Liver (tissue), 9 donors: ENCODE measurements around the gene TFDP1. TPM values are rescaled to one million over a fixed set of nuclear protein-coding genes. Genes with fewer than 3 reads are reported as not detected.

Source experiments
- DNase-seq: peaks from one replicate; pipeline ENCODE4 v3.0.0-alpha.2; 2017; ENCODE audit warnings: low spot score
- H3K27ac ChIP-seq, 2 donors: one replicate each; pipeline ENCODE4 v1.7.0; 2013; ENCODE audit warnings: inconsistent platforms in 2 of 2, low read length in 2 of 2, control low read depth in 1 of 2, low read depth in 1 of 2, mild to moderate bottlenecking in 1 of 2
- H3K27me3 ChIP-seq, 4 donors: one replicate each; pipeline versions ENCODE4 v1.6.1 to v1.7.0; 2013; ENCODE audit warnings: low read length in 3 of 4, inconsistent platforms in 1 of 4, mild to moderate bottlenecking in 1 of 4, moderate library complexity in 1 of 4; ENCODE audit not compliant: control insufficient read depth in 4 of 4, insufficient read depth in 4 of 4
- H3K36me3 ChIP-seq, 4 donors: one replicate each; pipeline versions ENCODE4 v1.6.1 to v1.7.0; 2013; ENCODE audit warnings: low read length in 3 of 4, mild to moderate bottlenecking in 3 of 4, low read depth in 1 of 4, moderate library complexity in 1 of 4; ENCODE audit not compliant: control insufficient read depth in 4 of 4, insufficient read depth in 3 of 4
- H3K4me1 ChIP-seq, 4 donors: one replicate each; pipeline versions ENCODE4 v1.6.1 to v1.7.0; 2013; ENCODE audit warnings: low read length in 3 of 4, mild to moderate bottlenecking in 3 of 4, moderate library complexity in 1 of 4; ENCODE audit not compliant: control insufficient read depth in 4 of 4, insufficient read depth in 4 of 4
- H3K4me3 ChIP-seq, 3 donors: one replicate each; pipeline versions ENCODE4 v1.6.1 to v1.7.0; 2013; ENCODE audit warnings: low read length in 3 of 3, control low read depth in 1 of 3, low read depth in 1 of 3, mild to moderate bottlenecking in 1 of 3
- H3K9ac ChIP-seq, 2 donors: one replicate each; pipeline ENCODE4 v1.7.0; 2013; ENCODE audit warnings: low read length in 2 of 2, mild to moderate bottlenecking in 2 of 2, moderate library complexity in 2 of 2, control low read depth in 1 of 2, low read depth in 1 of 2
- H3K9me3 ChIP-seq, 4 donors: one replicate each; pipeline versions ENCODE4 v1.6.1 to v1.7.0; 2013; ENCODE audit warnings: low read length in 3 of 4; ENCODE audit not compliant: control insufficient read depth in 4 of 4
- EGR1 ChIP-seq, 2 donors: IDR thresholded peaks; 2 replicates each; pipeline ENCODE4 v1.6.1; 2016 to 2018; ENCODE audit warnings: antibody characterized with exemption in 2 of 2, low read depth in 2 of 2
- FOXA1 ChIP-seq: IDR thresholded peaks from 2 replicates; pipeline ENCODE4 v1.6.1; 2016; ENCODE audit warnings: antibody characterized with exemption
- FOXA2 ChIP-seq: IDR thresholded peaks from 2 replicates; pipeline ENCODE4 v1.6.1; 2016; ENCODE audit warnings: antibody characterized with exemption
- HNF4G ChIP-seq: IDR thresholded peaks from 2 replicates; pipeline ENCODE4 v1.6.1; 2016; ENCODE audit warnings: antibody characterized with exemption
- JUND ChIP-seq, 2 donors: IDR thresholded peaks; 2 replicates each; pipeline ENCODE4 v1.6.1; 2016; ENCODE audit warnings: antibody characterized with exemption in 2 of 2
- NR2F2 ChIP-seq: IDR thresholded peaks from 2 replicates; pipeline ENCODE4 v1.6.1; 2016; ENCODE audit warnings: antibody characterized with exemption
- RXRA ChIP-seq, 2 donors: IDR thresholded peaks; 2 replicates each; pipeline ENCODE4 v1.6.1; 2017 to 2018; ENCODE audit warnings: antibody characterized with exemption in 2 of 2, mild to moderate bottlenecking in 1 of 2
- SP1 ChIP-seq: IDR thresholded peaks from 2 replicates; pipeline ENCODE4 v1.6.1; 2018; ENCODE audit warnings: antibody characterized with exemption, mild to moderate bottlenecking
- TAF1 ChIP-seq: conservative IDR thresholded peaks from 2 replicates; pipeline ENCODE4 v1.6.1; 2016; ENCODE audit warnings: antibody characterized with exemption, mild to moderate bottlenecking
- YY1 ChIP-seq: IDR thresholded peaks from 2 replicates; pipeline ENCODE4 v1.6.1; 2016; ENCODE audit warnings: antibody characterized with exemption, mild to moderate bottlenecking
- WGBS: extraction: QIAGEN DNeasy Blood & Tissue Kit; methylation state at CpG from one replicate; pipeline ENCODE4 v1.1.7; 2013; 5-methylcytosine and 5-hydroxymethylcytosine counted together
- polyA plus RNA-seq, 2 donors: library from polyadenylated mRNA; stranded (reverse) in 1 of 2; unstranded in 1 of 2; fragments of 200-250 nt in 1 of 2; fragments of >200 nt in 1 of 2; fragmentation: Nextera tagmentation in 1 of 2; extraction: Ambion mirVana in 1 of 2; gene quantifications; one replicate each; pipeline versions ENCODE4 v1.2.1 to v1.2.3, GENCODE V29; 2013 to 2015
- total RNA-seq, 2 donors: library from RNA; depleted of rRNA; stranded (reverse); fragments of >200 nt; gene quantifications; one replicate each; pipeline ENCODE4 v1.2.3, GENCODE V29; 2014
- TF ChIP-seq, protein P1 (sequence below): IDR thresholded peaks from 2 replicates; pipeline ENCODE4 v1.6.1; 2016; ENCODE audit warnings: antibody characterized with exemption
- TF ChIP-seq, protein P2 (sequence below): fragments of 150-350 bp; IDR thresholded peaks from 2 replicates; pipeline ENCODE4 v1.5.1; 2017; ENCODE audit warnings: improper control_type of control experiment, low read depth, low read length; ENCODE audit not compliant: missing input control
- TF ChIP-seq, protein P3 (sequence below): IDR thresholded peaks from 2 replicates; pipeline ENCODE4 v1.6.1; 2016; ENCODE audit warnings: antibody characterized with exemption
- TF ChIP-seq, protein P4 (sequence below): IDR thresholded peaks from 2 replicates; pipeline ENCODE4 v1.6.1; 2016; ENCODE audit warnings: antibody characterized with exemption
- TF ChIP-seq, protein P5 (sequence below): IDR thresholded peaks from 2 replicates; pipeline ENCODE4 v1.6.1; 2016; ENCODE audit warnings: antibody characterized with exemption, mild to moderate bottlenecking
- donor health status: healthy.
- donor health status: healthy.
- donor health status: healthy.
- donor health status: healthy.
- donor health status: healthy.

Gene TFDP1
- total and polyA plus RNA-seq, 4 donors: 9.9 to 140 (median 17.8) TPM

DNA sequence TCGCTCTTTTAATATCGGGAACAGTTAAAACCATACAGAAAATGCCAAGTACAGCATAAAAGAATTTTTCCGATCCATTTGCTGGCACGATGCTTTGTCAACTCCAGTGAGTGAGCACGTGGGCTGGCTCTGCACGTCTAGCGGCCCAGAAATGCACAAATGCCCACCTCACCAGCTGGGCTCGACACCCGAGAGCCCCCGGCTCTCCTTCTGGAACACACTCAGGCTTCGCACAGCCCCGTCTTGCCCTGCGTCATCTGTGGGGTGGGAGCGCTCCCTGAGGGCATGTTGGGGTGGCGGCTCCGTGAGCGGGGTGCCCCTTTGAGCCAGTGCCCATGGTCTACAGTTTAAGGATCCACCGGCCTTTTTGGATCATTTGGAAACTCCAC lies 48.9 kb downstream of the TFDP1 start:
- Histone ChIP-seq H3K9ac (no peak overlapping the region), H3K9me3 (no peaks in the 10 kb centered on the region), H3K4me3 (no peak overlapping the region), H3K27ac (no peak overlapping the region), H3K27me3 (no peaks in the 10 kb centered on the region), H3K4me1 (no peaks in the 10 kb centered on the region), H3K36me3 (peaks cover 9 to 69% (median 49%) of the 10 kb centered on the region in 4 donors)
- no peak for DNase-seq
- WGBS: 97% methylated on average over 18 of the region's 18 CpGs
- TF ChIP-seq FOXA1 (no peak), FOXA2 (no peak)
- TF ChIP-seq, protein P1, sequence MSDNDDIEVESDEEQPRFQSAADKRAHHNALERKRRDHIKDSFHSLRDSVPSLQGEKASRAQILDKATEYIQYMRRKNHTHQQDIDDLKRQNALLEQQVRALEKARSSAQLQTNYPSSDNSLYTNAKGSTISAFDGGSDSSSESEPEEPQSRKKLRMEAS: no peak
- TF ChIP-seq, protein P2, sequence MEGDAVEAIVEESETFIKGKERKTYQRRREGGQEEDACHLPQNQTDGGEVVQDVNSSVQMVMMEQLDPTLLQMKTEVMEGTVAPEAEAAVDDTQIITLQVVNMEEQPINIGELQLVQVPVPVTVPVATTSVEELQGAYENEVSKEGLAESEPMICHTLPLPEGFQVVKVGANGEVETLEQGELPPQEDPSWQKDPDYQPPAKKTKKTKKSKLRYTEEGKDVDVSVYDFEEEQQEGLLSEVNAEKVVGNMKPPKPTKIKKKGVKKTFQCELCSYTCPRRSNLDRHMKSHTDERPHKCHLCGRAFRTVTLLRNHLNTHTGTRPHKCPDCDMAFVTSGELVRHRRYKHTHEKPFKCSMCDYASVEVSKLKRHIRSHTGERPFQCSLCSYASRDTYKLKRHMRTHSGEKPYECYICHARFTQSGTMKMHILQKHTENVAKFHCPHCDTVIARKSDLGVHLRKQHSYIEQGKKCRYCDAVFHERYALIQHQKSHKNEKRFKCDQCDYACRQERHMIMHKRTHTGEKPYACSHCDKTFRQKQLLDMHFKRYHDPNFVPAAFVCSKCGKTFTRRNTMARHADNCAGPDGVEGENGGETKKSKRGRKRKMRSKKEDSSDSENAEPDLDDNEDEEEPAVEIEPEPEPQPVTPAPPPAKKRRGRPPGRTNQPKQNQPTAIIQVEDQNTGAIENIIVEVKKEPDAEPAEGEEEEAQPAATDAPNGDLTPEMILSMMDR: no peak

DNA sequence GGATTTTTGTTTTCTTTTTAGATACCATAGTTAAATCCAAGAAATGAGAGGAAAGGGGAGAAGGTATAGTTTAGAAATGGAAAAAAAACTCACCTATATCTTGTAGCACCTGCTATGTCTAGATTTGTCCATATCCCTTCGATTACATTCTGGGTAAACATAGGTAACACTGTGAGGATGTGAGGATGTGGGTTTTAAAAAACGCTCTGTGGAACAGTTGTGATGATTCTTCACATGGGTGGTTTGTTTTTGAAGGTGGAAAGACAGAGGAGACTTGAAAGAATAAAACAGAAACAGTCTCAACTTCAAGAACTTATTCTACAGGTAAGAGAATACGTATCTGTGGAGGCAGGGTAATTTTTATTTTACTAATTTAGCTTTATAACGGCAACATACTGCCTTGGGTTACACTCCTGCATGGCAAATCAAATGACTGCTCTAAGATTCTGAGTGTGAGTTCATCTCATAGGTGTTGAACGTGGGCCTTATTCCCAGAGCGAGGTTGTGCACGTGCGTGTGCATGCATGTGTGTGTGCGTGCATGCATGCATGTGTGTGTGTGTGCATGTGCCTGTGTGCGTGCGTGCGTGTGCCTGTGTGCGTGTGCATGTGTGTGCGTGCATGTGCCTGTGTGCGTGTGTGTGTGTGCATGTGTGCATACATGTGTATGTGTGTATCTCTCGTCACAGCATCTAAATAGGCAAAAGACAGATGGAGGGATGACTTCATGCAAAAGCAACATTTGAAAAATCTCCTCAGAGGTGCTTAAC lies 49.9 kb downstream of the TFDP1 start:
- Histone ChIP-seq H3K9me3 (no peaks in the 10 kb centered on the region), H3K27me3 (no peaks in the 10 kb centered on the region), H3K27ac (no peak overlapping the region), H3K4me1 (no peaks in the 10 kb centered on the region), H3K4me3 (no peak overlapping the region), H3K36me3 (peaks cover 9 to 69% (median 53%) of the 10 kb centered on the region in 4 donors), H3K9ac (no peak overlapping the region)
- 96% methylated on average over 16 of the region's 16 CpGs for WGBS
- DNase-seq: no peak
- TF ChIP-seq NR2F2 (no peak), FOXA1 (no peak), EGR1 (IDR thresholded peaks at IDR 0.05; ENCODE audit: low read depth in 2 of 2) (no peak), FOXA2 (no peak), HNF4G (no peak), YY1 (no peak), TAF1 (no peak), RXRA (IDR thresholded peaks at IDR 0.05) (no peak), SP1 (no peak), JUND (IDR thresholded peaks at IDR 0.05) (no peak)
- TF ChIP-seq, protein P3, sequence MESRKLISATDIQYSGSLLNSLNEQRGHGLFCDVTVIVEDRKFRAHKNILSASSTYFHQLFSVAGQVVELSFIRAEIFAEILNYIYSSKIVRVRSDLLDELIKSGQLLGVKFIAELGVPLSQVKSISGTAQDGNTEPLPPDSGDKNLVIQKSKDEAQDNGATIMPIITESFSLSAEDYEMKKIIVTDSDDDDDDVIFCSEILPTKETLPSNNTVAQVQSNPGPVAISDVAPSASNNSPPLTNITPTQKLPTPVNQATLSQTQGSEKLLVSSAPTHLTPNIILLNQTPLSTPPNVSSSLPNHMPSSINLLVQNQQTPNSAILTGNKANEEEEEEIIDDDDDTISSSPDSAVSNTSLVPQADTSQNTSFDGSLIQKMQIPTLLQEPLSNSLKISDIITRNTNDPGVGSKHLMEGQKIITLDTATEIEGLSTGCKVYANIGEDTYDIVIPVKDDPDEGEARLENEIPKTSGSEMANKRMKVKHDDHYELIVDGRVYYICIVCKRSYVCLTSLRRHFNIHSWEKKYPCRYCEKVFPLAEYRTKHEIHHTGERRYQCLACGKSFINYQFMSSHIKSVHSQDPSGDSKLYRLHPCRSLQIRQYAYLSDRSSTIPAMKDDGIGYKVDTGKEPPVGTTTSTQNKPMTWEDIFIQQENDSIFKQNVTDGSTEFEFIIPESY: no peak
- TF ChIP-seq, protein P2: no peak
- TF ChIP-seq, protein P4, sequence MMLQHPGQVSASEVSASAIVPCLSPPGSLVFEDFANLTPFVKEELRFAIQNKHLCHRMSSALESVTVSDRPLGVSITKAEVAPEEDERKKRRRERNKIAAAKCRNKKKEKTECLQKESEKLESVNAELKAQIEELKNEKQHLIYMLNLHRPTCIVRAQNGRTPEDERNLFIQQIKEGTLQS: no peak
- TF ChIP-seq, protein P1: no peak
- TF ChIP-seq, protein P5, sequence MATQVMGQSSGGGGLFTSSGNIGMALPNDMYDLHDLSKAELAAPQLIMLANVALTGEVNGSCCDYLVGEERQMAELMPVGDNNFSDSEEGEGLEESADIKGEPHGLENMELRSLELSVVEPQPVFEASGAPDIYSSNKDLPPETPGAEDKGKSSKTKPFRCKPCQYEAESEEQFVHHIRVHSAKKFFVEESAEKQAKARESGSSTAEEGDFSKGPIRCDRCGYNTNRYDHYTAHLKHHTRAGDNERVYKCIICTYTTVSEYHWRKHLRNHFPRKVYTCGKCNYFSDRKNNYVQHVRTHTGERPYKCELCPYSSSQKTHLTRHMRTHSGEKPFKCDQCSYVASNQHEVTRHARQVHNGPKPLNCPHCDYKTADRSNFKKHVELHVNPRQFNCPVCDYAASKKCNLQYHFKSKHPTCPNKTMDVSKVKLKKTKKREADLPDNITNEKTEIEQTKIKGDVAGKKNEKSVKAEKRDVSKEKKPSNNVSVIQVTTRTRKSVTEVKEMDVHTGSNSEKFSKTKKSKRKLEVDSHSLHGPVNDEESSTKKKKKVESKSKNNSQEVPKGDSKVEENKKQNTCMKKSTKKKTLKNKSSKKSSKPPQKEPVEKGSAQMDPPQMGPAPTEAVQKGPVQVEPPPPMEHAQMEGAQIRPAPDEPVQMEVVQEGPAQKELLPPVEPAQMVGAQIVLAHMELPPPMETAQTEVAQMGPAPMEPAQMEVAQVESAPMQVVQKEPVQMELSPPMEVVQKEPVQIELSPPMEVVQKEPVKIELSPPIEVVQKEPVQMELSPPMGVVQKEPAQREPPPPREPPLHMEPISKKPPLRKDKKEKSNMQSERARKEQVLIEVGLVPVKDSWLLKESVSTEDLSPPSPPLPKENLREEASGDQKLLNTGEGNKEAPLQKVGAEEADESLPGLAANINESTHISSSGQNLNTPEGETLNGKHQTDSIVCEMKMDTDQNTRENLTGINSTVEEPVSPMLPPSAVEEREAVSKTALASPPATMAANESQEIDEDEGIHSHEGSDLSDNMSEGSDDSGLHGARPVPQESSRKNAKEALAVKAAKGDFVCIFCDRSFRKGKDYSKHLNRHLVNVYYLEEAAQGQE: no peak
